Tibial nerve (tissue), 4 donors: ENCODE data around the gene RHOBTB1. TPM values are rescaled to one million over a fixed set of nuclear protein-coding genes. Genes with fewer than 3 reads are reported as not detected.

Experiments used
- DNase-seq, 2 donors: peaks; one replicate each; pipeline ENCODE4 v3.0.0-alpha.2; 2019; ENCODE audit warnings: low spot score in 2 of 2
- H3K27ac ChIP-seq, 4 donors: fragments of 200-600 bp; sonication (generic) in 3 of 4; one replicate each; pipeline ENCODE4 v1.5.1; 2017 to 2019; ENCODE audit warnings: mild to moderate bottlenecking in 1 of 4
- H3K27me3 ChIP-seq, 2 donors: fragments of 200-600 bp; sonication (generic) in 1 of 2; one replicate each; pipeline versions ENCODE4 v1.5.1 to v1.6.0; 2017 to 2019
- H3K36me3 ChIP-seq, 3 donors: fragments of 200-600 bp; sonication (generic); one replicate each; pipeline ENCODE4 v1.5.1; 2018 to 2019
- H3K4me1 ChIP-seq, 4 donors: fragments of 200-600 bp; sonication (generic) in 3 of 4; one replicate each; pipeline ENCODE4 v1.5.1; 2017 to 2019
- H3K4me3 ChIP-seq, 4 donors: fragments of 200-600 bp; sonication (generic) in 3 of 4; one replicate each; pipeline ENCODE4 v1.5.1; 2017 to 2019; ENCODE audit warnings: mild to moderate bottlenecking in 1 of 4, moderate library complexity in 1 of 4
- H3K9me3 ChIP-seq, 4 donors: fragments of 200-600 bp; sonication (generic) in 3 of 4; one replicate each; pipeline ENCODE4 v1.5.1; 2017 to 2019
- CTCF ChIP-seq, 5 experiments: fragments of 200-600 bp in 3 of 5; fragments of 450-650 bp in 2 of 5; sonication (generic) in 3 of 5; IDR thresholded peaks; one replicate each; pipeline ENCODE4 v1.5.1; 2016 to 2019; ENCODE audit warnings: antibody characterized with exemption in 5 of 5, mild to moderate bottlenecking in 3 of 5, moderate library complexity in 2 of 5
- EP300 ChIP-seq, 2 donors: sonication (generic); formaldehyde crosslinking; IDR thresholded peaks; one replicate each; pipeline ENCODE4 v1.6.1; 2017; ENCODE audit warnings: antibody characterized with exemption in 2 of 2, mild to moderate bottlenecking in 1 of 2
- POLR2A ChIP-seq, 2 donors: fragments of 450-650 bp; IDR thresholded peaks; one replicate each; pipeline ENCODE4 v1.6.1; 2017; ENCODE audit warnings: antibody characterized with exemption in 2 of 2, mild to moderate bottlenecking in 2 of 2, moderate library complexity in 2 of 2
- whole genome bisulfite sequencing, 2 donors: methylation state at CpG; one replicate each; pipeline ENCODE4 v1.1.5; 2018; 5-methylcytosine and 5-hydroxymethylcytosine counted together
- total RNA-seq, 4 donors: library from RNA; depleted of rRNA; stranded (reverse); fragments of >200 nt; gene quantifications; one replicate each; pipeline ENCODE4 v1.1.0, GENCODE V29; 2016

Gene RHOBTB1
- total RNA-seq, 4 donors from 2014 or later = 5.7 to 28.2 (median 5.9) TPM

- H3K9me3 ChIP-seq = no peaks in the 10 kb centered on the region
- 68 to 82% methylated on average over 3 of the region's 3 CpGs for WGBS, 2 donors
- no peak for TF ChIP-seq POLR2A (IDR thresholded peaks at IDR 0.05)
- no peak for TF ChIP-seq CTCF (IDR thresholded peaks at IDR 0.05)
- TF ChIP-seq EP300 (IDR thresholded peaks at IDR 0.05) = no peak
- H3K4me1 ChIP-seq = no peaks in the 10 kb centered on the region
- H3K27ac ChIP-seq = no peak overlapping the region
- H3K27me3 ChIP-seq = no peaks in the 10 kb centered on the region
- no peak overlapping the region for H3K4me3 ChIP-seq
- no peak for DNase-seq
- no peaks in the 10 kb centered on the region for H3K36me3 ChIP-seq
Observed at GRCh38 chr10:60957667-60958221, 13.8 kb upstream of the RHOBTB1 start.

DNA sequence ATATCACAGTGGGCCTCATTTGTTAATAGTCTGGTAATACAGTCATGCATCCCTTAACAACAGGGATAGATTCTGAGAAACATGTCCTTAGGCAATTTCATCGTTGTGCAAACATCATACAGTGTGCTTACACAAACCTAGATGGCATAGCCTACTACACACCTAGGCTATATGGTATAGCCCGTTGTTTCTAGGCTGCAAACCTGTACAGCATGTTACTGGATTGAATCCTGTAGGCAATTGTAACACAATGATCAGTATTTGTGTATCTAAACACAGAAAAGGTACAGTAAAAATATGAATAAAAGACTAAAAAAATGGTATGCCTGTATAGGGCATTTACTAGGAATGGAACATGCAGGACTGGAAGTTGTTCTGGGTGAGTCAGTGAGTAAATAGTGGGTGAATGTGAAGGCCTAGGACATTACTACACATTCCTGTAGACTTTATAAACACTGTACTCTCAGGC, 12.0 kb upstream of the RHOBTB1 start:
- H3K9me3 ChIP-seq = no peaks in the 10 kb centered on the region
- TF ChIP-seq CTCF (IDR thresholded peaks at IDR 0.05) (no peak), EP300 (IDR thresholded peaks at IDR 0.05) (no peak), POLR2A (IDR thresholded peaks at IDR 0.05) (no peak)
- DNase-seq = no peak
- 87 to 92% methylated on average over 2 of the region's 2 CpGs for WGBS, 2 donors
- no peaks in the 10 kb centered on the region for H3K36me3 ChIP-seq
- no peak overlapping the region for H3K4me3 ChIP-seq
- H3K4me1 ChIP-seq = no peaks in the 10 kb centered on the region
- no peak overlapping the region for H3K27ac ChIP-seq
- no peaks in the 10 kb centered on the region for H3K27me3 ChIP-seq

GRCh38 chr10:60955316-60955715, 11.3 kb upstream of the RHOBTB1 start:
- Histone ChIP-seq H3K9me3 (no peaks in the 10 kb centered on the region), H3K4me1 (no peaks in the 10 kb centered on the region), H3K36me3 (no peaks in the 10 kb centered on the region), H3K4me3 (no peak overlapping the region), H3K27me3 (no peaks in the 10 kb centered on the region), H3K27ac (no peak overlapping the region)
- no peak for DNase-seq
- no peak for TF ChIP-seq CTCF (IDR thresholded peaks at IDR 0.05)
- TF ChIP-seq EP300 (IDR thresholded peaks at IDR 0.05) = no peak
- TF ChIP-seq POLR2A (IDR thresholded peaks at IDR 0.05) = no peak

- H3K9me3 ChIP-seq = no peaks in the 10 kb centered on the region
- WGBS, 2 donors = 81 to 84% methylated on average over 1 of the region's 1 CpG
- no peaks in the 10 kb centered on the region for H3K36me3 ChIP-seq
- no peak overlapping the region for H3K4me3 ChIP-seq
- H3K4me1 ChIP-seq = no peaks in the 10 kb centered on the region
- H3K27me3 ChIP-seq = no peaks in the 10 kb centered on the region
- no peak for TF ChIP-seq POLR2A (IDR thresholded peaks at IDR 0.05)
- TF ChIP-seq EP300 (IDR thresholded peaks at IDR 0.05) = no peak
- TF ChIP-seq CTCF (IDR thresholded peaks at IDR 0.05) = no peak
- no peak overlapping the region for H3K27ac ChIP-seq
- DNase-seq = no peak
Observed at GRCh38 chr10:60954035-60954434, 10.1 kb upstream of the RHOBTB1 start.

- no peak overlapping the region for H3K4me3 ChIP-seq
- no peak overlapping the region for H3K27ac ChIP-seq
- no peaks in the 10 kb centered on the region for H3K27me3 ChIP-seq
- no peaks in the 10 kb centered on the region for H3K9me3 ChIP-seq
- DNase-seq = no peak
- TF ChIP-seq CTCF (IDR thresholded peaks at IDR 0.05) (no peak), EP300 (IDR thresholded peaks at IDR 0.05) (no peak), POLR2A (IDR thresholded peaks at IDR 0.05) (no peak)
- H3K4me1 ChIP-seq = no peaks in the 10 kb centered on the region
- WGBS, 2 donors = 87% methylated on average over 3 of the region's 3 CpGs
- H3K36me3 ChIP-seq = no peaks in the 10 kb centered on the region
Observed at GRCh38 chr10:60953420-60953819, 9.4 kb upstream of the RHOBTB1 start.
